Stimulated activated CD4-positive, alpha-beta T cell treated with anti-CD3 and anti-CD28 coated beads, Interleukin-2, amount 100 ng/mL, for 48 hours (primary cell): Measurements from ENCODE around the gene ZNF524.
"Not testable (repeated sequence)": the region's sequence is repeated elsewhere in the genome, so short reads cannot be mapped to it uniquely, and the experiment has no call there.

Experiments used
- DNase-seq, 2 donors: peaks; one replicate each; pipeline ENCODE4 v3.0.0-alpha.2; 2020

ZNF524 gene, protein sequence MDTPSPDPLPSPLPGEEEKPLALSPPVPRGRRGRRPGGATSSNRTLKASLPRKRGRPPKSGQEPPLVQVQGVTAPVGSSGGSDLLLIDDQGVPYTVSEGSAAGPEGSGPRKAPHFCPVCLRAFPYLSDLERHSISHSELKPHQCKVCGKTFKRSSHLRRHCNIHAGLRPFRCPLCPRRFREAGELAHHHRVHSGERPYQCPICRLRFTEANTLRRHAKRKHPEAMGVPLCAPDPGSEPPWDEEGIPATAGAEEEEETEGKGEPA

GRCh38 chr19:55599842-55600661 is at the start of gene ZNF524:
TSS of gene ZNF524 (plus strand) at chr19:55600288. CDS start at chr19:55602113, 1,825 bp downstream.
- peak; percentile 71 to 73 for DNase-seq

DNA sequence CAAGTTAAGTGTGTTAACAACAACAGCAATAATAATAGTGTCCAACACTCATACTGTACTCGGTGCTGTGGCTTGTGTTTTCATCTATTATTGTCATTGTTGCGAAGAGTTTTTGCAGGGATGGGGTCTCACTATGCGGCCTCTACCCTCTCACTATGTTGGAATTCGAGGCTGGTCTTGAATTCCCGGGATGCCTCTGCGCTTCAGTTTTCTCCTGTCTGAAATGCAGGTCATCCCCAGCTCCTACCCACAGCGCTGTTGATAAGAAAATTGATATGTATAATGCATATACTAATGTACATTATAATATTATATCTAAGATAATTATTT is 49.8 kb upstream of the ZNF524 start:
- DNase-seq = no peak

DNA sequence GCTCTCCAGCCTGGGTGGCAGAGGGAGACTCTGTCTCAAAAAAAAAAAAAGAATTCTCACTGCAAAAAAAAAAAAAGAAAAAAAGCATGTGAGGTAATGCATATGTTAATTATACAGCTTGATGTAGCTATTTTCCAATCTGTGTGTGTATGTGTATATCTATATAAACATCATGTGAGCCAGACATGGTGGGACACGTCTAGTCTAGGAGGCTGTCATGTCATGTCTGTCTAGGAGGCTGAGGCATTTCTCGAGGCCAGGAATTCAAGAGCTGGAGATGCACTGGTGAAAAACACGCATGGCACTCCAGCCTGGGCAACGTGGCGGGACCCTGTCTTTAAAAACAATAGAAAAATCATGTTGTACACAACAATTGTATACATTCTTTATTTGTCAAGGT is 47.9 kb upstream of the ZNF524 start:
- DNase-seq = no peak

DNA sequence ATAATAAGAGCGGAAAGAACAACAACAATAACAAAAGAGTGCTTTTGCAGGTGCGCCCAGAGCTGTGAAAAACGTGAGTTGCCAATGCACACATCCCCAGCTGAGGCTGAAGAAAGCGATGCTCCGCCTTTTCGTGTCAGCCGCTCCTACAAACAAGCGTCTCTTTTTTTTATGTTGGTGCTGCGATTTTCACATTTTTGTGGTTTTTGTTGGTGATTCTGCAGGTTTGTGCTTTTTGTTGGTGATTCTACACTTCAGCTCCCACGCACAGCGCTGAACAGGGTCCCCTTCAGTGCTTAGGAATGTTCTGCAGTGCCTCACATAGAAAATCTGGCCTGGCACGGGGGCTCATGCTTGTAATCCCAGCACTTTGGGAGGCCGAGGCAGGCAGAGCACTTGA is 47.5 kb upstream of the ZNF524 start:
- DNase-seq = no peak

- no peak for DNase-seq
Measured at GRCh38 chr19:55553217-55554182, 46.6 kb upstream of the ZNF524 start.

DNA sequence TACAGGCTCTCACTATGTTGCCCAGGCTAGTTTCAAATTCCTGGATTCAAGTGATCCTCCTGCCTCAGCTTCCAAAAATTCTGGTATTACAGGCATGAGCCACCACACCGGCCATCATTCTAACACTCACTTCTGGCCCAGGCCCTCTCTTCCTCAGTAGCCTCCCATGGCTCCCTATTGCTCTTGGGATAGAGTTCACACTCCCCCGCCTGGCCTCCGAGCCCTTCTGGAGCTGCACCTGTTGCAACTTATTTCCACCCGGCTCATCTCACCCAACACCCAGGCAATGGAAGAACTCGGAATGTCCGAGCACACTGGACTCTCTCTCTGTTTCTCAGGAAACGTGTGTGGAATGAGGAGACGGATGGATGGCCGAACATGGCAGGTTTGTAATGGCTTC is 45.8 kb upstream of the ZNF524 start:
- DNase-seq = no peak

DNA sequence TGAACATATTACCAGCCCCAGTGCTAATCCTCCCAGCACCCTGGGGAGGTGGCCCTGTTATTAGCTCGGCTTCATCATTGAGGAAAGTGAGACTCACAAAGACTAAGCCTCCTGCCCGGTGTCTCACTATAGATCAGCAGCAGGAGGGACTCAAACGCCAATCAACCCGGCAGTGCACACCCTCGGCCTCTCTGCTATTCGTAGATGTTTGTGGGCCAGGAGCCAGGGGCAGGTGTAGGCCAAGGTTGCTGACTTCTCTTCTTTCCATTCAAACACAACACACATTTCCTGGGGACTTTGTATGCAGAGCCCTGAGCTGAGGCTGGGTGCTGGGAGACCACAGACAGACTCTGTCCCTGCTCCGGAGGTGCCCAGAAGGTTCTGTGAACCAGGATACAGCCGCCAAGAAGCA is 45.3 kb upstream of the ZNF524 start:
- DNase-seq = no peak

DNA sequence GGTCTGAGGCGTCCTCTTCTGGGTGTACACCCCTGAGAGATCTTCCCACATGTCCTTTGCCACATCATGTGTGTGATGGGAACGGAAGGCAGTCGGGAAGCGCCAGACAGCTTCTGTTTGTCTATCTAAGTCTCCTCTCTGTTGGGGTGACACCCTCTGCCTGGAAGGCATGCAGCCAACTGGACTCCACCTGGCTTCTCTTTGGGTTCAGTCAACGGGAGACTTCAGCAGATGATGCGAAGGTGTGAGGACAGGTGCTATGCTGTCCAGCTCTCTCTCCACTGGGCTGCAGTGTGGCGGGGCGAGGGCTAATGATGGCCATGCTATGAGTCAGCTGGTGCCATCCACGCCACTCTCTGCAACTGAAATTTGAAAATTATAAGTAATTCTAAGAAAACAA is 40.4 kb upstream of the ZNF524 start:
- no peak for DNase-seq

GRCh38 chr19:55563261-55563690 is 36.8 kb upstream of the ZNF524 start:
- DNase-seq = no peak

DNA sequence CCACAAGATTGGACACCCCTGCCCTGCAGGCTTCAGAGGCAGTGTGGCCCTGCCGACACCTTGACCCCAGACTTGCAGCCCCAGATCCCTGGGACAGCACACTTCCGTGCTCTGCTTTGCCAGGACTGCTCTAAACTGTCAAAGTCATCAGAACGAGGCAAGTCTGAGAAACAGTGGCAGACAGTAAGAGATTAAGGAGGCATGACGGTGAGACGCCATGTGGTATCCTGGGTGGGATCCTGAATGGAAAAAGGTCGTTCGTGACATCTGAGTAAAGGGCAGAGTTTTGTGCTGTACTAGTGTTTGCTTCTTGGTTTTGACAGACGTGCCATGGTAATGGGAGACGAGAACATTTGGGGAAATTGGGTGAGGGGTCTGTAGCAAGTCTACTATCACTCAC is 33.3 kb upstream of the ZNF524 start:
- DNase-seq = no peak

DNA sequence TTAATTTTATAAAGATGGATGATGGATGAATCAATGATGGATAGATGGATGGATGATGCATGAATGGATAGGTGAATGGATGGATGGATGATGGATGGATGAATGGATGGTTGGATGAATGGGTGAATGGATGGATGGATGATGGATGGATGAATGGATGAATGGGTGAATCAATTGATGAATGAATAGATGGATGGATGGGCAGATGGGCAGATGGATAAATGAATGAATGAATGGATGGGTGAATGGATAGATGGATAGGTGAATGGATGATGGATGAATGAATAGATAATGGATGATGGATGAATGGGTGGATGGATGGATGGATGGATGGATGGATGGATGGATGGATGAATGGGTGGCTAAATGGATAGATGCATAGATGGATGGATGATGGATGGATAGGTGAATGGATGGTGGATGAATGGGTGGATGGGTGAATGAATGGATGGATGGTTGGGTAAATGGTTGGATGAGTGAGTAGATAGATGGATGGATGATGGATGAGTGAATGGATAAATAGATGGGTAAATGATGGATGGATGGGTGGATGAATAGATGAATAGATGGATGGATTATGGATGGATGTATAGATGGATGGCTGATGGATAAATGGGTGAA is 32.3 kb upstream of the ZNF524 start:
- no peak for DNase-seq

DNA sequence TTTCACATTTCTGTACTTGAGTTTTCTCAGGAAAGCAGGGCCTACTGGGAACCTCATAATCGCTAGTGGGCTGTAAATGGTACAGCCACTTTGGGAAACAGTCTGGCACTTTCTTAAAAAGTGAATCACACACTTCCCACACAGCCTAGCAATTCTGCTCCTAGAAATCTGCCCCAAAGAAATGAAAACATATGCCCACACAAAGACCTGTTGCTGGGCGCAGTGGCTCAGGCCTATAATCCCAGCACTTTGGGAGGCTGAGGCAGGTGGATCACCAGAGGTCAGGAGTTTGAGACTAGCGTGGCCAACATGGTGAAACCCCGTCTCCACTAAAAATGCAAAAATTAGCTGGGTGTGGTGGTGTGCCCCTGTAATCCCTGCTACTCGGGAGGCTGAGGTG is 30.6 kb upstream of the ZNF524 start:
- not testable (repeated sequence) for DNase-seq

DNA sequence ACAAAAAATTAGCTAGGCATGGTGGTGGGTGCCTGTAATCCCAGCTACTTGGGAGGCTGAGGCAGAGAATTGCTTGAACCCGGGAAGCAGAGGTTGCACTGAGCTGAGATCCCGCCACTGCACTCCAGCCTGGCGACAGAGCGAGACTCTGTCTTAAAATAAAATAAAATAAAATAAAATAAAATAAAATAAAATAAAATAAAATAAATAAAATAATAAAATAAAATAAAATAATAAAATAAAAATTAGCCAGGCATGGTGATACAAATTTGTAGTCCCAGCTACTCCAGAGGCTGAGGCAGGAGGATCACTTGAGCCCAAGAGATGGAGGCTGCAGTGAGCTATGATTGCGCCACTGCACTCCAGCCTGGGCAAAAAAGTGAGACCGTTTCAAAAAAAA is 26.2 kb upstream of the ZNF524 start:
- not testable (repeated sequence) for DNase-seq

- no peak for DNase-seq
Measured at GRCh38 chr19:55576746-55577145, 23.3 kb upstream of the ZNF524 start.

GRCh38 chr19:55578031-55578760 is 21.9 kb upstream of the ZNF524 start:
- DNase-seq = no peak

GRCh38 chr19:55578761-55579747 is 21.0 kb upstream of the ZNF524 start:
- DNase-seq = no peak

- DNase-seq = no peak
Measured at GRCh38 chr19:55579766-55580621, 20.1 kb upstream of the ZNF524 start.

- DNase-seq = peak; percentile 78
Measured at GRCh38 chr19:55580628-55581144, 19.4 kb upstream of the ZNF524 start, which contains the start of gene ZNF579. TSS of gene ZNF579 (minus strand) at chr19:55580848. CDS start at chr19:55579639, 1,209 bp downstream.

DNA sequence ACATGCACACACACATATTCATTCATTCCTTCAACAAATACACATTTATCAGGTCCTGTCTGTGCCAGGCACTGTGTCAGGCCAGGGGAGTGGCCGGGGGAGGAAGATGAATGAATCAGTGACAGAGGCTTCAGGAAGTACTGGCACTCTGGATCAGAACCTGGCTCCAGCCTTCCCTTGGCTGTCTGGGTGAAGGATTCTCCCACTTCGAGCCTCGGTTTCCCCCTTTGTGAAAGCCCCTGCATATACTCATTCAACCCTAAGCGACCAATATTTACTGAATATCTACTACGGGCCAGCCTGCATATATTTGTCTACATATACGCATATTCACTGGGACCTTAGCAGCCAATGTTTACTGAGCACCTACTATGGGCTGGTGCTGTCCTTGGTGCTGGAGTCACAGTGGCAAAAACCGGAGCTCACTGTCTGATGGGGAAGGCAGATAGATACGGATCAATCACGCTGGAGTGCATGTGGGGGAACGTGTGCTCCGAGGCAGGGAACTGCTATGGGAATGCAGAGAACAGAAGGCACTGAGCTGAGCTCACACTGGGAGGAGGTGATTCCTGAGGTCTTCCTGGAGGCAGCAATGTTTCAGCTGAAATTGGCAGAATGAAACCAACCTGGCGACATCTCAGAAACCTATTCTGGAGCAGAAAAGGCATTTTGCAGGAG is 18.8 kb upstream of the ZNF524 start:
- DNase-seq = no peak
